ENCODE data around the gene GALR2.

Gene GALR2

DNA sequence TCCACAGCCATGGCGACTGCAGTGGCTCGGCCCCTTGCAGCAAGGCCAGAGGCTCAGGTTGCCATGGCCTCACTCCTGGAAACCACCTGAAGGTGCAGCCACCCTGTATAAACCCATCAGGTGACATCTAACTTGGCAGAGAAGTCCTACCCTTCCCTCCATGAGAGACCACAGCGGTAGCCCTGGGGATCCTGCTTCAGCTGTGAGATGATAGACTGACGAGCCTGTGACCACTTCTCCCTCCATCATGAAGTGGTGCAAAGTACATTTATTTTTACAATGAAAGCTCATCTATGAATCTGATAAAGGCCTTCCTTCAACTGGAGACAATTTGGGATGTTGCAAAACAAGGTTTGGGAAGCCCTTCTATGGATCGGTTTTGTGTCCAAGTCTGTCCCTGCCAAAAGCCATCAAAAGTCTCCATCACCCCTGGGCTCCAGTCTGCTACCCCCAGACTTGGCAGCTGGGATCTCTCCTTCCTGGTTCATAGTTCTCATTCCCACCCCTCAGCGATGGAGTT lies 6.2 kb downstream of the GALR2 start:
- DNase-seq = no peak

DNA sequence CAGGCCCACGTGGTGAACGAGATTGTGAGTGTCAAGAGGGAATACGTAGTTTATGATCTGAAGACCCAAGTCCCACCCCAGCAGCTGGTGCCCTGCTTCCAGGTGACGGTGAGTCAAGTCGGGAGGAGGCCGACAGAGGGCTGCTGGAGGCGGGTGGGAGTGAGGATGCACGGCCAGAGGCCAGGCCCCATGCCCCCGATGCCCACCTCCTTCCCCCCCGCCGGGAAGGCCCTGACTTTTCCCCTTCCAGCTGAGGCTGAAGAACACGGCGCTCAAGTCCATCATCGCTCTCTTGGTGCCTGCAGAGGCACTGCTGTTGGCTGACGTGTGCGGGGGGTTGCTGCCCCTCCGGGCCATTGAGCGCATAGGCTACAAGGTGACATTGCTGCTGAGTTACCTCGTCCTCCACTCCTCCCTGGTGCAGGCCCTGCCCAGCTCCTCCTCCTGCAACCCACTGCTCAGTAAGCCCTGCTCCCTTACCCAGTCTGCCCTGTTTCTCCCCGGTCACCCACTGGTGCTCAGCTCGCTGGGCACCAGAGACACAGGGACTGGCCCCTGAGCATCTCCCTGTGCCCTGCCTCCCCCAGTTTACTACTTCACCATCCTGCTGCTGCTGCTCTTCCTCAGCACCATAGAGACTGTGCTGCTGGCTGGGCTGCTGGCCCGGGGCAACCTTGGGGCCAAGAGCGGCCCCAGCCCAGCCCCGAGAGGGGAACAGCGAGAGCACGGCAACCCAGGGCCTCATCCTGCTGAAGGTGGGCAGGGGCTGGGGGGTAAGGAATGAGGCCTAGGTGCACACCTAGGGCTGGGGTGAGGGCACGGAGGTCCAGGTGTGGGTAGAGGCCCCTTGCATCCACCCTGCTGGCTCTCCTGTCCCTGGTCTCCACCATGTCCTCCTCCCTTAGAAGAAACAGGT lies 7.0 kb downstream of the GALR2 start:
- no peak for DNase-seq

DNA sequence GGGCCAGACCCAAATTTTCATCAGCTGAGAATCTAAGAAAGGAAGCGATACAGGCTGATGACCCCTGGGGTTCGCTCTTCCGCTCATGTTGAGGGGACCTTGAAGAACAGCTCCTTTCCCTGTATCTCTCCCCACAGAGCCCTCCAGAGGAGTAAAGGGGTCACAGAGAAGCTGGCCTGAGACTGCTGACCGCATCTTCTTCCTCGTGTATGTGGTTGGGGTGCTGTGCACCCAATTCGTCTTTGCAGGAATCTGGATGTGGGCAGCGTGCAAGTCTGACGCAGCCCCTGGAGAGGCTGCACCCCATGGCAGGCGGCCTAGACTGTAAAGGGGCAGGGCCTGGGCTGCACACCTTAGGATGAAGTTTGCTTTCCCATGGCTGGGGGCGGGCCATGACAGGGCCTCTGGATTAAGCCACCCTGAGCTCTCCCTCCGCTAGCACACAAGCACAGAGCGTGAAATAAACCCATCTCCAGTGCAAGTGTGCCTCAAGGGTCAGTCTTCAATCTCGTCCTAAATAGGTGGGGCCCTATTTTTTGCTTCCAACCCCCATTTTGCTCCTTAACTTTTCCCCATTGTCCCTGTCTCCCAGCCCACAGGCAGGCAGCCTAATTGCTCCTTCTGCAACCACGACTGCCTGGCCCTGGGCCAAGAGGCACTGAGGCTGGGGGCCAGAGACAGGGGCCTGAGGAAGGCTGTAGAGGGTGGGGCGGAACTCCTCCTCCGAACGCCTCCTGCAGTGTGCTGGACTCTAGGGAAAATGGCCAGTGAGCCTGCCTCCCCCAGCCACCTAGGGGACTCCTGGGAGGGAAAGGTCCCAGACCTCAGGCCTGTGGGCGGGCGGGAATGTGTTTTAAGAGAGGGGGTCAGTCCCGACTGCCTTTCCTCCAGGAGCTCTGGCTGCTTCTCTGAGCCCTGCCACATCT lies 8.0 kb downstream of the GALR2 start:
- DNase-seq = no peak

DNA sequence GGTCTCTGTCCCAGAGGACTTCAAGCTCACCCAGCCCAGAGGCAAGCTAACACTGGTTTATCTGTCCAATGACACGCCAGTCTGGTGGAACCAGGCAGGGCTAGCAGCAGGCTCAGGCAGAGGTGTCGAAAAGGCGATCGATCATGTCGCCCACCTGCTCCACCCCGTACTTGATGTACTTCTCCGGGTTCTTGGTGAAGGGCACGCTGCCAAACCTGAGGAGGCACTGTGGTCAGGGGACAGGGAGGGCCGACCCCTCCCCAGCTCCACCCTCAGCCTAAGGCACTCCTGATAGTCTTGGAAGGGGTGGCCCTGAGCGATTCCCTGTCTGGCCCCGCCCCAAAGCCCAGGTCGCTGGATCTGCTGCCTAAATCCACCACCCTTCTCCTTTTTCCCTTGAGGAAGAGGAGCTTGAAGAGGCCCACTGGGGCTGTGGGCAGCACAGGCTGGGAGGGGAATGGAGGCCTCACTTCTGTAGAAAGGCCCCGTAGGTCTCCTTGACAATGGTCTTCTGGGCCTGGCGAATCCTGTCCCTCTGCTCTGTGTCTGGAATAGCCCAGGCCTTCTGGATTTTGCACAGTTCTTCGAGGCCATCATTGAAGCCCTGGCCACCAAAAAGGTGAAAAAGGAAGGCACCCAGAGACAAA lies 9.1 kb downstream of the GALR2 start:
- no peak for DNase-seq

DNA sequence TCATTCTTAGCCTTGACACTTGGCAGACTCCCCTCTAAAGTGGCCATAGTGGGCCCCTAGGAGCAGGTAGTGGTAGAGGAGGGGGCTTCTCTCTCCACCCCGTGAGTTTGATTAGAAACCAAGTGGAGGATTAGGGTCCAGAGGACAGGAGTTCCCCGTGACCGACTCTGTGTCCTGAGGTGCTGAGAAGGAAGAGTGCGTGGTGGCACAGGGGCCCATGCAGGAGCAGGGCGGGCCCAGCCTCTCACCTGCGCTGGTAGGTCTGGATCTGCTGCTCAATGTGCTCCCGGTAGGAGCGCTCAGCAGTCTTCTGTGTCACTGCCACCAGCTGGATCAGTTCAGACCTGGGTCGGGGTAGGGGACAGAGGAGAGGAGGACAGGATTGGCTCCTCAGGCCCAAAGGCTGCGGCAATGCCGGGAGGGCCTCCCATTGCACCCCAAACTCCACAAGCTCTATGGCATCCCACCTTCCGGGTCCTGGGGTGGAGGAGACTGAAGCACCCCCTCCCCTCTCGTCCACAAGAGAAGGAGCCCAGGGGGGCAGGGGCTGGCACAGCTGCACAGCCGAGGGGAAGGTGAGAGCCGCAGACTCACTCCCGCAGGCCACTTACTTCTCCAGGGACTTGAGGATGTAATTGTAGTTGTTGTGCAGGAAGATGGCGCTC lies 10.6 kb downstream of the GALR2 start:
- DNase-seq = no peak

DNA sequence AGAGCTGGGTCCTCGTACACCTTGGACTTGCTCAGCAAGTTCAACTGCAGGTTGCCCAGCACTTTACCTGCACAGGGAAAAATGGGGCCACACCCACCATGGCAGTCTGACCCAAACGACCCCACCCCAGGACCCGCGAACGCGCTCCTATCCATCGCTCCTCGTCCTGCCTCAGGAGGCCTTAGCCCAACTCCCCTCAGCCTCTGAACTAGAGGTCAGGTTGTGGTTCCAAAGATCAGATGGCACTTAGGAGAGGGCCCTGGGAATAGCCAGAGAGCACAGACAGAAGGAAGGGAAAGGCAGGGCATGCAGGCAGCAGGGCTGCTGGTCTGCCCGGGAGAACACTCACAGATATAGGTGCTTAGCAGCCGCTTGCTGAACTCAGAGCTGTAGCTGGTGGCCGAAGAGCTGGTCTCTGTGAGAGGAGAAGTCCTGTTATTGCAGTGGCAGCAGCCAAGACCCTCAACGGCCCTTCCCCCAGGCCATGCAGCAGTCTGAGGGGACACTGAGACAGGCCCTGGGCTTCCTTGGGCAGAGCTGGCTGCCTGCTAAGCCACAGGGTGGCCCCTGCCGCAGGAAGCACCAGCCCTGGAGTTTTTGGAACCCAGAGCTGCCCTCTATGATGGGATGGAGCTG lies 11.3 kb downstream of the GALR2 start:
- DNase-seq = no peak

DNA sequence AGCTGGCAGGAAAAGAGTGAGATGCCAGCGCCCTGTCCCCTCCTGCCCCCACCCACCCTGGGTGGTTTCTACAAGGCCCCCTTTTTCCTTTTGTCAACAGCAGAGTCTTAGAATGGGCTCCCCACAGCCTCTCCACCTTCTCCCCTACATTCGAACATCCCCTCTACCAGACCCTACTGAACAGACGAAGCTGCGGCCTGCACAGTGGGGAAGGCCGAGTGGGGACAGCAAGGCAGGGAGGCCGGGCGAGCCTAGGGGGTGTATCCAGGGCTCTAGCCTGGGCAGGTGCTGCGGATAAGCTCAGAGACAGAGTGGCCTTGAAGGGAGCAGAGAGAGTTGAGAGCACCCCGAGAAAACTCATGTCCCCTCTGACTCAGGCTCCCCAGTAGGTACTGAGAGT lies 11.8 kb downstream of the GALR2 start:
- DNase-seq = no peak

DNA sequence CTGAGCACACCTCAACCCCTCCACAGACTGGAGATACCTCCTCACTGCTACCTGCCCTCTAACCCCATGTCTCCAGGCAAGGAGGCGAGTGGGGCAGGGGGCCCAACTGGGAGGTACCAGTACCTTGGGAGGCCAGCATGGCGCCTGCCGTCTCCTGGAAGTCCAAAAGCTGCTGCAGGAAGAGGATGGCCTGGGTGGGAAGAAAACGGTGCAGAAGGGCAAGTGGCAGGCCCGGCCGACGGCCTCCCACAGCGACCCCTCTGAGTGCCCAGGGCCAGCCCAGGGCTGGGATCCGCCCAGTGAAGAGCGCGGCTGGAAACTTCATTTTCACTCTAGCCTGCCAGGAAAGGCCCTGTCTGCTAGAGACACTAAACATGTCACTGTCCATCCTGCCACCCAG lies 12.9 kb downstream of the GALR2 start:
- no peak for DNase-seq

DNA sequence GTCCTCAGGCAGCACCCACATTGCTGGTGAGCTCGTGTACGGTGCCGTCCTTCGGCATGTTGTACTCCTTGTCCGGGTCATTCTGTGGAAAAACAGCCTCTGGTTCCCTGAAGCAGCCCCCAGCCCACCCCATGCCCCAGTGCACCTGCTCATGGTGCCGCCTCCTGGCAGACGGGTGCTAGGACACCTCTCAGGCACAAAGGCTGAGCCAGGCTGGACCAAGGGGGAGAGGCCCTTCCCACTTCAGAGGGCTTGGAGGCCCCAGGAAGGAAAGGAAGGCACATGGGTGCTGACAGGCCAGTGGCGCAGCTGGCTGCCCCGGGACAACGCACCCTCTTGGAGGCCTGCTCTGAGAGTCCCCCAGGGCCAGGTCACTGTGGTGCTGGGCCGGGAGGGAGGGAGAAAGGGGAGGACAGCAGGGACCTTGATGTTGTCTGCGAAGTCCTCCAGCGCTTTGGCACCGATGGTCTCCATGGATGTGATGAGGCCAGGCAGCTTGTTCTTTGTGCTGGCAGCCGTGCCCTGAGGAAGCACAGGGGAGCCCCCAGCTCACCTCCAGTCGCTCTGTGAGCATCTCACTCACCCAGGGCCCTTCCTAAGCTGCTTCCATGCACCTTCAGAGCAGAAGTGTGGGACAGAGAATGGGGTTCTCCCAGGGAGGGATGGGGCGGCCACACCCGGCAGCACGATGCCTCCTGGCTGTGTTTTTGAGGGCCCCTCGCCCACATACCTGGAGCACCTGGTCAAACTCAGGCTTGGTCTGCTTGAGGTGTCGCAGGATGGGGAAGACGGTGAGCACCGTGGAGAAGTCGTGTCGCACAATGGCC lies 13.7 kb downstream of the GALR2 start:
- no peak for DNase-seq

DNA sequence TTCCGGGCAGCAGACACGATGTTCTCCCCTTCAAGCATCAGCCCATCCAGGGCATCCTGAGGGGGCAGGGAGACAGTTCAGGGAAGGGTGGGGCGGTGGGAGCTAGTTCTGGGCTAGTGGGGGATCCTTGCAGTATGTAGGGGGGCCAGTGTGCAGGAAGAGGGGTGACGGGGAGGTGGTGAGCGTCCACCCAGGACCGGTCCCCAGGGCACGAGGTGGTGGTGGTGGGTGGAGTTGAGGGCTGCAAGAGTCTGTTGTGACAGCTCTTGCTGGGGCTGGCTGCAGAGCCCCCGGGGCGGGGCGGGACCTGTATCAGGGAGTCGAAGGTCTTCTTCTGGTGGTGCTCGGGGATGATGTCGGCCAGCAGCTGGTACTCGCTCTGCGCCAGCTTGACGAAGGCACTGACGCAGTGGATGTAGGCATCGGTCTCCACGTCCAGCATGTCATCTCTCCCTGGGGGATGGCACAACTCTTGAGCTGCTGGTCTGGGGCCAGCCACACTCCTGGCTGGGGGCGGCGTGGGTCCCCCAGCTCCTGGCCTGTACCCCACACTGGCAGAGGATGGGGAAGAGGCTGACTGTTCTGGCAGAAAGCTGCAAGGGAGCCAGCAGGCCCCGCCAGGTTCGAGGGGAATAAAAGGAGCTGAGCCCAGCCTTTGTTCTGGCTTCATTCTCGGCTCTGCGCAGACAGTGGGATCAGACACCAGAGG lies 14.4 kb downstream of the GALR2 start:
- DNase-seq = no peak

DNA sequence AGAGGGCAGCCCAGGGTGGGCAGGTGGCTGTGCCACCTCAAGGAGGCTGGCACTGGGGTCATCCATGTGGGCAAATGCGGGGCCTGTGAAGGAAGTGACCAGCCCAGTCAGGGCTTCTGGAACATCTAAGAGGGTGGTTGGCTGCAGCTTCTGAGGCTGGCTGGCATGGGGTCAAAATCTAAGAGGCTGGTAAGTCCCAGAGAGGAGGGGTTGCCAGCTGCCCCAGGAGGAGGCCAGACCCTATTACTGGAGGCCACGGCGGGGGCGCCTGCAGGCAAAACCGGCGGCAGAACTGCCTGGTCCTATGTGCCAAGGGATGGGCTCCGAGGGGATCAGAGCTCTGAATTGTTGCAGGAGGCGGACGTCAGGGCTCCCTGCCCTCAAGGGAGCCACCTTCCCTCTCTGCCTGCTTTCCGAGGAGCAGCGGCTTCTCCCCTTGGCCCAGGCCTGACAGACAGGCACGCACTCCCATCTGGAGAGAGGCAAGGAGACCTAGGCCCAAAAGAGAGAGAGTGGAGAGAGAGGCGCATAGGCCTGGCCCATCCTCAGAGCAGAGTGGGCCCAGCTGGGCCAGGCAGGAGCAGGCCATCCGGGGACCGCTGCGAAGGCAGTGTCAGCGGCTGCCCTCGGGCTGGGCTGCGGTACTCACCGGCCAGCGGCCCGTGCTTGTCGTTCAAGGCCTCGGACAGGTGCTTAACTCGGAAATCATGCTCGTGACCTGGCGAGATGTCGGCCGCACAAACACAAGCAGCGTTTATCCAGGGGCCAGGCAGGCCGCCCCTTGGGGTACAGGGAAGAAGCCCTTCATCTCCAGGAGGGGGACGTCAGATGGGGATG lies 15.3 kb downstream of the GALR2 start:
- no peak for DNase-seq

DNA sequence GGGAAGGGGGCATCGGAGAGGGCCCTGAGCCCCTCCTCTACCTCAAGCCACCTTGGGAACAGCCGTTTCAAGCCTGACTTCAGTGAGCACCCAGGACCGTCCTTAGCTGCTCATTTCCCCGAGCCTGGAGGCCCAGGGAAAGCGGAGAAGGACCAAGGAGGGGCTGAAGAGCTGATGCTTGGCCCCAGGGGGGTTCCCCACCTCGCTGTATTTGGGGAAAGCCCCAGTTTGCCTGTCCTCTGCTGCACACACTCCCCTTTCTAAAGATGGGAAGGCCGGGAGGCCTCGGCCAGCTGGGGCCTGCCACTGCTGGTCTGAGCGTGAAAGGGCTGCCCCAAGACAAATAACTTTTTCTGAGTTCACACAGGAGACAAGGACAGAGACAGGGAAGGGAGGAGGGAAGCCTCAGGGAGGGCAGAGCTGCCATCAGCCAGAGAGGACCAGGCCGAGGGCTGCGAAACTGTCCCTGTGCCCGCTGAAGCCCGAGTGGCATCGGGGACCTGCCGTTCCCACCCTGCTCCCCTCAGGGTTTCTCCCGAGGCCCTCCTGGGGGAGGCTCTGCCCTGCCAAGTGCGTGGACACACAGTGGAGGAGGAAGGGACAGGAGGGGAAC lies 16.0 kb downstream of the GALR2 start:
- no peak for DNase-seq

DNA sequence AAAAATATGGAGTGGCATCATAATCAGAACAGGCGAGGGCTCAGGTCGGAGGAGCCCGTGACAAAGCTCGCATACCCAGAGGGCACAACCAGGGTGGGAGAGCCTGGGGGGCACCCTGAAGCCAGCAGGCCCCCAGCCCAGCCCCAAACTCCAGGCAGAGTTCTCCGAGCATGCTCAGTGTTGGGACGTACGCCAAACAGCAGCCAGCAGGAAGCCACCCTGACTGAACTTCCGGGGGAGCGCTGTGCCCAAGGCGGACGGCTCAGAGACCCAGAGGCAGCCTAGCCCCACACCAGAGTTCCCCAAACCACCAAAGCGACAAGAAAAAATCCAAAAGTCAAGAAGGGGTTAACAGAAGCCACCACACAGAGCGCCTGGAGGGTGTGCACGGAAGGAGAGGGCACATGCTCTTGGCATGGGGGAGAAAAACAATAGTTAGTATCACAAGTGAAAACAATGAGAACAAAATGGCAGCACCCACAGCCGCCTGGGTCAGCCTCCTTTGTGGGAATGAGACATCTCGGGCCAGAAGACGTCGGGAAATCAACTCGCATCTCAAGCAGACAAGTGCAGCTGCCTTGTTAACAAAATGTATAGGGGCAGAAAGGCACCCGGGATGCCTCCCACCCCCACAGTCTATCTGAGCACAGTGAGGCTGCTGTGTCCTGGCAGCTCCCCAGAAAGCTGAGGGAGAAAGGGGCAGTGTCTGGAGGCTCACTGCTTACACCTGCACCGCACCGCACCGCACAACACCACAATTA lies 17.1 kb downstream of the GALR2 start:
- DNase-seq = no peak

DNA sequence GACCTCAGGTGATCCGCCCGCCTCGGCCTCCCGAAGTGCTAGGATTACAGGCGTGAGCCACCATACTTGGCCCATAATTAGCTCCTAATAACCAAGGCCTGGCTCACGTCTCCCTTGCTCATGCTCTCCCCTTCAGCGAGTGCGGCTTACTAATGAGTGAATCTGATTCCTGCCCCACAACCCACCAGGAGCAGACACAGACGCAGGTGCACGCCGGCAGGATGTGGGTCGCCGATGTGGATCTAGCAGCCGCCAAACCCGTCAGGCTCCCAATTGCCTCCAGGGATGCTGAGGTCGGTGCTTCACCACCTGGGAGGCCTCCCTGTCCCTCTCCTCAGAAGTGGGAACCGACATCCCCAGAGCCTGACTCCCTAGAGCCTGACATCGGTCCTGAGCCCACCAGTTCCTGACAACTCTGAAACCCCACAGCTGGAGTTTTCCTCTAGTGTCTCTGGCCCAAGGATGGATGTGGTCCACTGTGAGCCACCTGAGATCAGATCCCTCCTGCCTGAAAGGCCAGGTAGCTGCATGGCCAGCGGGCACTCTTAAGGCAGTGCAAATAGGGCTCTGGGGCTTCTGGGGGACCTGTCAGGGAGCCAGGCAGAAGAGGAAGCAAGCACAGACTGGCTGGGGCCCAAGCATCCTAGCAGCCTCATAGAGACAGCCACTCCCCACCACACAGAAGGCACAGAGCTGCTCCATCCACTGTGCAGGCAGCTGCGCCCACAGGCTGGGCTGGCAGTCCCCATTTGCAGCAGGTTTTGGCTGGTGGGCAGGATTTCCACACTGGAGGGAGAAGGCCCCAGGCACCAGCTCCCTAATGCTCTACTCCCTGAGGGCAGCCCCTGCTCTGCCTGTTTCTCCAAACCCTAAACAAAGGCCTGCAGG lies 18.2 kb downstream of the GALR2 start:
- DNase-seq = no peak

DNA sequence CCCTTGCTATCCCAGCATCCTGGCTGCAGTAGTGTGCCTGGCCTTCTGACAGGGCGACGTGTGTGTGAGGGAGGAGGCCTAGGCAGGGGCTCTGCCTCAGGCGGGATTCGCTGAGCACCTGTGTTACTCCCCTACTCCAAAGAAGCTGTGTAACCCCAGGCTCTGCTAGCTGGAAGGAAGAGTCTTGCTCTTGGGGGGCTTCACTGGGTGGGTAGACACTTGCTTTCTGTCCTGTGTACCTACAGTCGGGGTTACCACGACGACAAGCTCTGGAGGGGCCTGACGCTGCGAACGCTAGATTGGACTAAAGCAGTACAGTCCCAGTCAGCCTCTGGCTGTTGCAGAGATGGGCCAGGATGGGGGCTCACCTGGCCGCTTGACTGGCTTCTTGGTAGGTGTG lies 19.5 kb downstream of the GALR2 start:
- DNase-seq = no peak

DNA sequence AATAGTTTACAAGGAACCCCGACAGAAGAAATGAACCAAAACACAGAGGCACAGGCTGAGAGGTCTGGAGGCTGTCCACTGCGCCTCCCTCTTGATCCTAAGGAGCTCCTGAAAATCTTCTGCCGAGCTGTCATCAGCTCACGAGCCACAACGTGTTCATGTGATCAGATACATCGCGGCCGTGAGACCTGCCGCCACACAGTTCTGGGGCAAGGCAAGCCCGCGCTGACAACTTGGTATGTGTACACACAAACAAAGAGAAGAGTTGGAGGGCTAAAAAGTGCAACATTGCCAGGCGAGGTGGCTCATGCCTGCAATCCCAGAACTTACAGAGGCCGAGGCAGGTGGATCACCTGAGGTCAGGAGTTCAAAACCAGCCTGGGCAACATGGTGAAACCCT lies 21.4 kb downstream of the GALR2 start:
- DNase-seq = no peak

DNA sequence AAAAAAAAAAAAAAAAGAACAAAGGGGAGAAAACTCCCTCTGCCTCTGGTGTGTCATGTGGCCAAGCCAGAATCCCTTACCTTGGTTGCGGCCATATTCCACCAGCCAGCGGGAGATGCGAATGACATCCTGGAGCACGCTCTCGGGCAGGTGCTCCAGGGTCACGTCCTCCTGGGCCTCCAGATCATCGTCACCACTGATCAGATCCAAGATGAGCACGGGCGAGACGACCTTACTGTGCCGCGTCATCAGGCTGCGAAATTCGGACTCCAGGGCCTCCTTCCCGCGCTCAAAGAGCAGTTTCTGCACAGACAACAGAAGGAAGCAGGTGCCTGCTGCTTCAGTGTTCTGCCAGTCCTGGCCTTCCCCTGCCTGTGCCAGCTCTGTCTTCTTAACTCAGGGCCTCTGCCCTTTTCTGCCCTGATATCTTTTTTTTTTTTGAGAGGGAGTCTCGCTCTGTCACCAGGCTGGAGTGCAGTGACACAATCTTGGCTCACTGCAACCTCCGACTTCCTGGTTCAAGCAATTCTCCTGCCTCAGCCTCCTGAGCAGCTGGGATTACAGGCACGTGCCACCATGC lies 23.2 kb downstream of the GALR2 start:
- DNase-seq = no peak
